Measurements from ENCODE around the gene LRRN4.
A peak's percentile ranks its signal among the peaks of the same experiment; 100 is the strongest.

DNA sequence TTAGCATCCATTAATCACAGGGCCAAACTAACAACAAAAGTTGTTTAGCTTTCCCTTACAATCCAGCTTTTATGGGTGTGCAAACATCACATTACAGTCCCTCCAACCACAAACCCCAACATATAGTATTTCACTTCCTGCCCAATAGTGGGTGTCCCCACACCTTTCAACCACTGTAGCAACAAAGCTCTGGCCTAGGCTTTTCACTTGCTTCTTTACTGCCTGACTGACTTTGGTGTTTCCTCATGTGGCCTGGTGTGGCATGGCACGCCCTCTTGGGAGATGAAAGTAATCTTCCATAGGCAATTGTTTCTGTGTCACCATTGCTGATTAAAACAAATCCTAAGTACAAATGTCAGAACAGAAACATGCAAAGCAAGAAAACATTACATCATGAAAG is 57.1 kb downstream of the LRRN4 start:
- TF ChIP-seq, protein P1, sequence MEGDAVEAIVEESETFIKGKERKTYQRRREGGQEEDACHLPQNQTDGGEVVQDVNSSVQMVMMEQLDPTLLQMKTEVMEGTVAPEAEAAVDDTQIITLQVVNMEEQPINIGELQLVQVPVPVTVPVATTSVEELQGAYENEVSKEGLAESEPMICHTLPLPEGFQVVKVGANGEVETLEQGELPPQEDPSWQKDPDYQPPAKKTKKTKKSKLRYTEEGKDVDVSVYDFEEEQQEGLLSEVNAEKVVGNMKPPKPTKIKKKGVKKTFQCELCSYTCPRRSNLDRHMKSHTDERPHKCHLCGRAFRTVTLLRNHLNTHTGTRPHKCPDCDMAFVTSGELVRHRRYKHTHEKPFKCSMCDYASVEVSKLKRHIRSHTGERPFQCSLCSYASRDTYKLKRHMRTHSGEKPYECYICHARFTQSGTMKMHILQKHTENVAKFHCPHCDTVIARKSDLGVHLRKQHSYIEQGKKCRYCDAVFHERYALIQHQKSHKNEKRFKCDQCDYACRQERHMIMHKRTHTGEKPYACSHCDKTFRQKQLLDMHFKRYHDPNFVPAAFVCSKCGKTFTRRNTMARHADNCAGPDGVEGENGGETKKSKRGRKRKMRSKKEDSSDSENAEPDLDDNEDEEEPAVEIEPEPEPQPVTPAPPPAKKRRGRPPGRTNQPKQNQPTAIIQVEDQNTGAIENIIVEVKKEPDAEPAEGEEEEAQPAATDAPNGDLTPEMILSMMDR (IDR thresholded peaks at IDR 0.05) = peak in 1 of 6 experiments; percentile 4
- TF ChIP-seq POLR2A (IDR thresholded peaks at IDR 0.05) = no peak
